Type B pancreatic cell (in vitro differentiated cells): ENCODE measurements around the gene BICD1. TPM values are rescaled to one million over a fixed set of nuclear protein-coding genes. Genes with fewer than 3 reads are reported as not detected.

ENCODE experiments used
- DNase-seq: peaks from one replicate; pipeline ENCODE4 v3.0.0; 2021; ENCODE audit warnings: mixed read lengths; ENCODE audit not compliant: unreplicated experiment; ENCODE audit errors: extremely low spot score
- H3K27ac Mint-ChIP-seq: 2 replicates; pipeline ENCODE4 v1.8.0; 2021; ENCODE audit warnings: mild to moderate bottlenecking, mixed read lengths
- H3K27me3 Mint-ChIP-seq: 2 replicates; pipeline ENCODE4 v1.8.0; 2021; ENCODE audit warnings: mixed read lengths
- H3K36me3 Mint-ChIP-seq: 2 replicates; pipeline ENCODE4 v1.8.0; 2021; ENCODE audit warnings: mixed read lengths
- H3K4me1 Mint-ChIP-seq: one replicate; pipeline ENCODE4 v1.8.0; 2021; ENCODE audit warnings: mixed read lengths; ENCODE audit not compliant: unreplicated experiment
- H3K4me3 Mint-ChIP-seq: 2 replicates; pipeline ENCODE4 v1.8.0; 2021; ENCODE audit warnings: mild to moderate bottlenecking, mixed read lengths
- H3K9me3 Mint-ChIP-seq: 2 replicates; pipeline ENCODE4 v1.8.0; 2021; ENCODE audit warnings: mixed read lengths
- total RNA-seq: library from RNA; stranded (reverse); gene quantifications from 2 replicates; pipeline ENCODE4 v1.2.1, GENCODE V29; 2021; ENCODE audit warnings: low replicate concordance
- TF ChIP-seq, protein P1 (sequence below): fragments of 200-600 bp; sonication (generic); conservative IDR thresholded peaks from 2 replicates; pipeline ENCODE4 v1.5.0; 2021; ENCODE audit warnings: antibody characterized with exemption, mild to moderate bottlenecking

BICD1 gene
- total RNA-seq, 1 donor from 2014 or later: 37.7 TPM

- TF ChIP-seq, protein P1, sequence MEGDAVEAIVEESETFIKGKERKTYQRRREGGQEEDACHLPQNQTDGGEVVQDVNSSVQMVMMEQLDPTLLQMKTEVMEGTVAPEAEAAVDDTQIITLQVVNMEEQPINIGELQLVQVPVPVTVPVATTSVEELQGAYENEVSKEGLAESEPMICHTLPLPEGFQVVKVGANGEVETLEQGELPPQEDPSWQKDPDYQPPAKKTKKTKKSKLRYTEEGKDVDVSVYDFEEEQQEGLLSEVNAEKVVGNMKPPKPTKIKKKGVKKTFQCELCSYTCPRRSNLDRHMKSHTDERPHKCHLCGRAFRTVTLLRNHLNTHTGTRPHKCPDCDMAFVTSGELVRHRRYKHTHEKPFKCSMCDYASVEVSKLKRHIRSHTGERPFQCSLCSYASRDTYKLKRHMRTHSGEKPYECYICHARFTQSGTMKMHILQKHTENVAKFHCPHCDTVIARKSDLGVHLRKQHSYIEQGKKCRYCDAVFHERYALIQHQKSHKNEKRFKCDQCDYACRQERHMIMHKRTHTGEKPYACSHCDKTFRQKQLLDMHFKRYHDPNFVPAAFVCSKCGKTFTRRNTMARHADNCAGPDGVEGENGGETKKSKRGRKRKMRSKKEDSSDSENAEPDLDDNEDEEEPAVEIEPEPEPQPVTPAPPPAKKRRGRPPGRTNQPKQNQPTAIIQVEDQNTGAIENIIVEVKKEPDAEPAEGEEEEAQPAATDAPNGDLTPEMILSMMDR: no peak
- Mint-ChIP-seq H3K4me3 (no peak overlapping the region), H3K27me3 (no peaks in the 10 kb centered on the region), H3K27ac (peak overlapping the region; percentile 4), H3K9me3 (no peaks in the 10 kb centered on the region), H3K36me3 (peaks cover 11% of the 10 kb centered on the region), H3K4me1 (peaks cover 4% of the 10 kb centered on the region)
- DNase-seq: no peak
These were observed 256.2 kb downstream of the BICD1 start for GRCh38 chr12:32362892-32363291.

GRCh38 chr12:32365473-32366064, 258.9 kb downstream of the BICD1 start:
- Mint-ChIP-seq H3K4me1 (peaks cover 4% of the 10 kb centered on the region), H3K27me3 (no peaks in the 10 kb centered on the region), H3K36me3 (peaks cover 7% of the 10 kb centered on the region), H3K4me3 (no peak overlapping the region), H3K27ac (peak overlapping the region; percentile 32), H3K9me3 (no peaks in the 10 kb centered on the region)
- TF ChIP-seq, protein P1: peak; percentile 95
- DNase-seq: no peak

DNA sequence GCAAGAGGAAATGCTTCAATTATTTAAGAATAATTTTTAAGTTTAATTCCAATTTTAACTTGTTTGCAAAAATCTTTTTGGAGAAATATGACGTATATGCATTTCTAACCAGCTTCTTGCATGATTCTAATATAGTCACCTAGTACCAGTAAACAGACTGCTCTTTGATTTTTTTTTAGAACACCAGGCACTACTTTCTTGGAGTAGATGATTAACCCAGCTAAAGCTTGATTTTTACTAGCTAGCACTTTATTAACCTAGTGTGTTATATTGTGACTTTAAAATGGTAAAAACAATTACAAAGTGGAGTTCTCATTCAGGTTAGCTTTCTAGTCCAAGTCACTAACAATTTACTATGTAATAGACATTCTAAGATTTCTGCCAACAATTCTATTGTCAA, 260.1 kb downstream of the BICD1 start:
- Mint-ChIP-seq H3K4me1 (peaks cover 4% of the 10 kb centered on the region), H3K36me3 (peaks cover 3% of the 10 kb centered on the region), H3K27ac (no peak overlapping the region), H3K27me3 (no peaks in the 10 kb centered on the region), H3K9me3 (no peaks in the 10 kb centered on the region), H3K4me3 (no peak overlapping the region)
- no peak for DNase-seq
- TF ChIP-seq, protein P1: no peak

- Mint-ChIP-seq H3K36me3 (peaks cover 3% of the 10 kb centered on the region), H3K27ac (peak overlapping the region; percentile 3), H3K9me3 (no peaks in the 10 kb centered on the region), H3K27me3 (no peaks in the 10 kb centered on the region), H3K4me3 (peak overlapping the region; percentile 54), H3K4me1 (peaks cover 4% of the 10 kb centered on the region)
- TF ChIP-seq, protein P1: no peak
- no peak for DNase-seq
These were observed 260.7 kb downstream of the BICD1 start for GRCh38 chr12:32367381-32367780.

GRCh38 chr12:32369202-32369601, 262.6 kb downstream of the BICD1 start:
- no peak overlapping the region for H3K27ac Mint-ChIP-seq
- DNase-seq: no peak
- H3K9me3 Mint-ChIP-seq: no peaks in the 10 kb centered on the region
- TF ChIP-seq, protein P1: no peak
- H3K36me3 Mint-ChIP-seq: no peaks in the 10 kb centered on the region
- H3K4me1 Mint-ChIP-seq: peaks cover 4% of the 10 kb centered on the region
- no peak overlapping the region for H3K4me3 Mint-ChIP-seq
- H3K27me3 Mint-ChIP-seq: no peaks in the 10 kb centered on the region
